Osteoblast (primary cell): ENCODE data around the gene RHBDL3. TPM values are rescaled to one million over a fixed set of nuclear protein-coding genes. Genes with fewer than 3 reads are reported as not detected.

Experiments
- DNase-seq: peaks from one replicate; pipeline ENCODE4 v3.0.0; 2011; ENCODE audit warnings: low spot score, mixed read lengths; ENCODE audit not compliant: insufficient read length; ENCODE audit errors: missing footprints
- H2AFZ ChIP-seq: 2 replicates; pipeline ENCODE4 v1.6.0; 2011; ENCODE audit warnings: mild to moderate bottlenecking, low read length
- H3K27ac ChIP-seq: 2 replicates; pipeline ENCODE4 v1.5.1; 2011; ENCODE audit warnings: mild to moderate bottlenecking, low read depth, low read length, moderate library complexity
- H3K27me3 ChIP-seq: 2 replicates; pipeline ENCODE4 v1.6.0; 2012; ENCODE audit warnings: mild to moderate bottlenecking, control low read depth, inconsistent platforms, low read length, moderate library complexity; ENCODE audit not compliant: insufficient read depth
- H3K36me3 ChIP-seq: 2 replicates; pipeline ENCODE4 v1.5.1; 2011; ENCODE audit warnings: mild to moderate bottlenecking, low read length, control low read depth, moderate library complexity; ENCODE audit not compliant: insufficient read depth
- H3K4me1 ChIP-seq: 2 replicates; pipeline ENCODE4 v1.5.1; 2011; ENCODE audit warnings: mild to moderate bottlenecking, low read length, control low read depth, moderate library complexity; ENCODE audit not compliant: insufficient read depth
- H3K4me2 ChIP-seq: 2 replicates; pipeline ENCODE4 v1.6.0; 2011; ENCODE audit warnings: mild to moderate bottlenecking, low read length; ENCODE audit not compliant: insufficient read depth
- H3K4me3 ChIP-seq: fragments of 200-600 bp; sonication (generic); 3 replicates; pipeline ENCODE4 v1.5.1; 2012; ENCODE audit warnings: mild to moderate bottlenecking, low read length, inconsistent platforms; ENCODE audit not compliant: insufficient read depth
- H3K79me2 ChIP-seq: 2 replicates; pipeline ENCODE4 v1.6.0; 2012; ENCODE audit warnings: mild to moderate bottlenecking, low read length, control low read depth, inconsistent platforms; ENCODE audit not compliant: insufficient read depth
- H3K9me3 ChIP-seq: 2 replicates; pipeline ENCODE4 v1.5.1; 2011; ENCODE audit warnings: low read depth, low read length, control low read depth
- H4K20me1 ChIP-seq: 2 replicates; pipeline ENCODE4 v1.6.0; 2012; ENCODE audit warnings: mild to moderate bottlenecking, low read length, control low read depth; ENCODE audit not compliant: insufficient read depth
- small RNA-seq: library from RNA; depleted of rRNA; stranded (forward); fragments of <200 nt; gene quantifications from one replicate; pipeline ENCODE3, GENCODE V24; 2012
- total RNA-seq: library from RNA; depleted of rRNA; stranded (reverse); fragments of >200 nt; gene quantifications from 2 replicates; pipeline ENCODE4 v1.2.3, GENCODE V29; 2012
- TF ChIP-seq, protein P1 (sequence below): IDR thresholded peaks from 2 replicates; pipeline ENCODE4 v1.5.1; 2011; ENCODE audit warnings: mild to moderate bottlenecking, low read depth, low read length, moderate library complexity; ENCODE audit errors: extremely low read depth

The RHBDL3 gene
- total RNA-seq, 1 donor = under 0.01 TPM

DNA sequence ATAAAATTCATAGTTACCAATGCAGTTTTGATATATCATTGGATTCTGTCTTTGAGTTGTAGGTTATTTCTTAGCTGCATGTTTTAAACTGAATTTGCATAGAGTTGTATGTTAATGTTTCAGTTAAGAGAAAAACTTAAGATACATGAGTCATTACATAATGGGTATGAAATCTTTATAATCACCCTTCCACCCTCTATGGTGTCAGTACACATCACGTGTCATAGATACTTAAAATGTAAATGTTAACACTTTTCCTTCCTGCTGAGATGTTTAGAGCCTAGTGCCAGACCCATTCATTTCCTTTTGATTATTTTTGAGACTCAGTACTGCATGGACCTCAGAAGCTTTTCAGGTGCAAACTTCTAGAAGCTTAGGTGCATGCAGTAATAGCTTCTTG lies 104.8 kb downstream of the RHBDL3 start:
- Histone ChIP-seq H3K4me1 (peaks cover 7% of the 10 kb centered on the region), H4K20me1 (peaks cover 44% of the 10 kb centered on the region), H3K27me3 (no peaks in the 10 kb centered on the region), H3K27ac (no peak overlapping the region), H3K9me3 (no peaks in the 10 kb centered on the region), H3K4me2 (no peak overlapping the region), H3K79me2 (peaks cover 90% of the 10 kb centered on the region), H3K4me3 (no peak overlapping the region), H3K36me3 (peaks cover 90% of the 10 kb centered on the region), H2AFZ (no peak overlapping the region)
- TF ChIP-seq, protein P1, sequence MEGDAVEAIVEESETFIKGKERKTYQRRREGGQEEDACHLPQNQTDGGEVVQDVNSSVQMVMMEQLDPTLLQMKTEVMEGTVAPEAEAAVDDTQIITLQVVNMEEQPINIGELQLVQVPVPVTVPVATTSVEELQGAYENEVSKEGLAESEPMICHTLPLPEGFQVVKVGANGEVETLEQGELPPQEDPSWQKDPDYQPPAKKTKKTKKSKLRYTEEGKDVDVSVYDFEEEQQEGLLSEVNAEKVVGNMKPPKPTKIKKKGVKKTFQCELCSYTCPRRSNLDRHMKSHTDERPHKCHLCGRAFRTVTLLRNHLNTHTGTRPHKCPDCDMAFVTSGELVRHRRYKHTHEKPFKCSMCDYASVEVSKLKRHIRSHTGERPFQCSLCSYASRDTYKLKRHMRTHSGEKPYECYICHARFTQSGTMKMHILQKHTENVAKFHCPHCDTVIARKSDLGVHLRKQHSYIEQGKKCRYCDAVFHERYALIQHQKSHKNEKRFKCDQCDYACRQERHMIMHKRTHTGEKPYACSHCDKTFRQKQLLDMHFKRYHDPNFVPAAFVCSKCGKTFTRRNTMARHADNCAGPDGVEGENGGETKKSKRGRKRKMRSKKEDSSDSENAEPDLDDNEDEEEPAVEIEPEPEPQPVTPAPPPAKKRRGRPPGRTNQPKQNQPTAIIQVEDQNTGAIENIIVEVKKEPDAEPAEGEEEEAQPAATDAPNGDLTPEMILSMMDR = no peak
- DNase-seq = no peak

Small RNA genes within 50 kb of the gene (small RNA-seq; reads per million reads assigned to genes)
- gene UBL5P2 = not detected

Other genes with a start within 250 kb of the RHBDL3 start
- gene RHOT1, start 123.3 kb upstream of the RHBDL3 start, total RNA-seq = 46.0 and 47.0 TPM in 2 replicates
- gene C17orf75, start 76.3 kb downstream of the RHBDL3 start, total RNA-seq = 12.7 and 15.9 TPM in 2 replicates
- 131 and 144 TPM in 2 replicates for gene ZNF207, start 84.3 kb downstream of the RHBDL3 start, total RNA-seq
- 61.2 and 84.9 TPM in 2 replicates for gene PSMD11, start 178.7 kb downstream of the RHBDL3 start, total RNA-seq
- gene CDK5R1, start 221.2 kb downstream of the RHBDL3 start, total RNA-seq = 0.59 and 0.72 TPM in 2 replicates